Hippocampal formation (tissue), 2 donors: ENCODE data around the gene TMEM161A.
"Not testable (repeated sequence)": the region's sequence is repeated elsewhere in the genome, so short reads cannot be mapped to it uniquely, and the experiment has no call there.

Experiments used
- DNase-seq, 2 donors: peaks; one replicate each; lab custom pipeline; 2025; lab: John Stamatoyannopoulos, UW

TMEM161A gene

DNA sequence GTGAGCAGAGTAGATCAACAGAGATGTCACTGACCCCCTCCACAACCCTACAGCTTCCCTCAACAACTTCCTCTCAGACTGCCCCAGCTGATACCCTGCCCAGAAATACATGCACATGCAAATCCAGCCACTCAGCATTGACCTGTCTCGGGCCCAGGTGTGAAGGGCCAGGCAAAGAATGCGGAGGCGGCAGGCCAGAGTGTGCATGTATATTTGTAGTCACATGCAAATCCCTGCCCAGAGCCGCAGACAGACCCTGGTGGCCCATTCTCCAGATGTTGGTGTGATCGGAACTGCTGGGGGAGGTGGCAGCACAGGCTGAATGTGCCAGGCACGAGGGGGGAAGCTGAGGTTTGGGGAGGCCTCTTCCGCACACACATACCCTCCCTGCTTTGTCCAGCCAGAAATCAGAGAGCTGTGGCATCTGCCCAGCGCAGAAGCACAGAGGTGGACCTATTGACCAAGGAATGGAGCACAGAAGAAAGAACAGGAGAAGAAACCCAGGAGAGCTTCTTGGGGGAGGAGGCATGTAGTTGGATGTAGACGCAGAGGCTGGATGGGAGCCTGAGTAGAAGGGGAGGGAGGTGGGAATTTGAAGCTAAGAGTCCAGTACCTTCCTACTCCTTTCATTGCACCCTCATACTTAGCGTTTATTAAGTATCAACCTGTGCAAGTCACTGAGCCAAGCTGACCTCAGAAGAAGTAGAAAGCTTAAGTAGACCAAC, 17.4 kb upstream of the TMEM161A start:
- DNase-seq, result no peak

DNA sequence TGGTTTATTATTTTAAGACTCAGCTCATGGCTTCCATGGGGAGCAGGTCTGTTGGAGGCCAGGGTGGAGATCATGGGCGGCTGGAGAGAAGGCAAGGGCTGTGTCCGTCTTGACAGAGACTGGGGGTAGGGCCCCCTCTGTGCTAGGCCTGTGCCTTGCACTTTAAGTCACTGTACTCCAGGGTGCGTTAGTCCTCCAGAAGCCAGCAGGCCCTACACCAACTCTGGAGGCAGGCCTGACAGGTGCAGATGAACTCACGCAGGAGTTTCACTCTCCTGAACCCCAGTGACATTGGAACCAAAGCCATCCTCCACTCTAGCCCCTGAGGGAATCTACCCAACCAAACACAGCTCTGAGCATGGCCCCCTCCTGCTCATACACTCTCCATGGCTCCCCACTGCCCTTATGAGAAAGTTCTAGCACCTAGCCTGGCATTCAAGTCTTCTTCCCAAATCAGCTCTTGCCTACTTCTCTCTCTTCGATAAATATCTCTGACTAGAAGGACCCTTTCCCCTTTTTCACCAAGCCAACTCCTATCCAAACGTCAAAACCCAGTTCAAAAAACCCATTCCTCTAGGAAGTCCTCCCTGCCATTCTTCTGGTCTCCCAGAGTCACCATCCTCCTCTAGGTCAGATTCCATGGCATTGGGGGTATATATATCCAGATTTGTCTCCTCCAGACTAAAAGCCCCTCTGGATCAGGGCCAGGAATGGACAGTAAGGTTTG, 16.7 kb upstream of the TMEM161A start:
- DNase-seq, result no peak

DNA sequence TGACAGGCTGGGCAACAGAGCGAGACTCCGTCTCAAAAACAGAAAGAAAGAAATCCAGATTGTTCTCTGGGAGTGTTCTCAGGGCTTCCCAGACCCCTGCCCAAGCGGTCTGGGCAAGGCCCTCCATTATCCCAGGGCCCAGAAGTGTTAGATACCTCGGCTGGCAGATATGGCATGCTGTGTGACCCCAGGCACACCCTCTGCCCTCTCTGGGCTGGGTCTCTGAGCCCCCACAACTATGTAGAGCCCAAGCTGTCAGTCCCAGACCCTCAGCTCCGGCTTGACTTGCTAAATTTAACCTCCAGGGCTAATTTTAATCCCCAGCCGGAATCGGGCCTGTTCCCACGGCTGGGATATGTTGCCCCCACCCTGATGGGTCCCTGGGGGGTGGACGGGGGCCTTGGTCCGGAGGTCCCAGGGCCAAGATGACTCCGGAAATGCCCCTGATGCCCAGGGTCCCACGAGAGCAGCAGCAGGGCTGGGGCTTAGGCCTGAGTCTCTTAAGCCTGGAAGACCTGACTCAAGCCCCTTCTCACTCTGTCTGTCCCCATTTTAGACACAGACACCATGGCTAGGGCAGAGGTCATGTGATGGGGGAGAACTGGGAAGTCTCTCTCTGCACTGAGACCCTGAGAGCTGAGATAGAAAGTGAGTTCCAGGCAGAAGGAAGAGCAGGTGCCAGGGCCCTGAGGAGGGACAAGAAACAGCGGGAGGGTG, 14.5 kb upstream of the TMEM161A start:
- DNase-seq, result no peak

DNA sequence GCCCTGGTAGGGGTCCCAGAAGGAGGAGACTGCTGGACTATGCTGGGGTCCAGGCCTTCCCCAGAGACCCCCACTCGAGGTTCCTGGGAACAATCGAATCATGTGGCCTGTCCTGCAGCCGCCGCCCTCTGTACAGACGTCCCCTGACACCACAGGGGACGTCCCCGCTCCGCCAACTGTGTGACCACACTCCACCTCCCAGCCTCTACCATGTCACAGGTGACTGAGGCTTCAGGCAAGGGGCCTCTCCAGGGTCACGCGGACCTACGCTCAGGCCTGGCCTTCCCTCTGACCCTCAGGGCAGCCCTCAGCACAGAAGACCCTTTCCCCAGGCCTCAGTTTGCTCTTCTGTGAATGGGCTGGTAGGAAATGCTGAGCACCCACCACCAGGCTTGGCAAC, 13.1 kb upstream of the TMEM161A start:
- DNase-seq, result no peak

DNA sequence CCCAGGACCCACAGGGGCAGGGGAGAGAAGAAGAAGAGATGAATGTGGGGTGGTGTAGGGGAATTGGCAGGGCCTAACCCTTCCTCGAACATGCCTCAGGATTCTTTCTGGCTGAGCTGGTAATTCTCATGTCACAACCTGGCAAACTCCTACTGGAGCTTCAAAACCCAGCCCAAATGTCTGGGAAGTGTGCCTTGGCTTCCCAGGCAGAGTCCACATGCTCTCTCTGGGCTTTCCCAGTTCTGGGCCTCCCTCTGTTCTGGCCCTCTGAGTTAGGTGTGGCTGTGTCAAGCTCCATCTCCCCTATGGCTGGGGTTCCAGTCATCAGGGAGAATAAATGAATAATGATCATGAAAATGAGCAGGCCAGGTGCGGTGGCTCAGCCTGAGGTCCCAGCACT, 11.2 kb upstream of the TMEM161A start:
- DNase-seq, result no peak

DNA sequence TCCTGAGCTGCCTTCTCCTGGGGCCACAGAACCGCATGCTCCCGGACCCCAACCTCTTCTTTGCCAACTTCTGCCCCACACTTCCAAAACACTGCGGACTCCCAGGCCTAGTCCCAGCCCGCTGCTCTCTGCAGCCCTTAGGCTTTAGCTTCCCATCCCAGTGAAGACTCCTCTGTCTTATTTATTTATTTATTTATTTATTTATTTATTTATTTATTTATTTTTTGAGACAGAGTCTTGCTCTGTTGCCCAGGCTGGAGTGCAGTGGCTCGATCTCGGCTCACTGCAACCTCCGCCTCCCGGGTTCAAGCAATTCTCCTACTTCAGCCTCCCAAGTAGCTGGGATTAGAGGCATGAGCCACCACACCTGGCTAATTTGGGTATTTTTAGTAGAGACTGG, 10.2 kb upstream of the TMEM161A start:
- not testable (repeated sequence) for DNase-seq

DNA sequence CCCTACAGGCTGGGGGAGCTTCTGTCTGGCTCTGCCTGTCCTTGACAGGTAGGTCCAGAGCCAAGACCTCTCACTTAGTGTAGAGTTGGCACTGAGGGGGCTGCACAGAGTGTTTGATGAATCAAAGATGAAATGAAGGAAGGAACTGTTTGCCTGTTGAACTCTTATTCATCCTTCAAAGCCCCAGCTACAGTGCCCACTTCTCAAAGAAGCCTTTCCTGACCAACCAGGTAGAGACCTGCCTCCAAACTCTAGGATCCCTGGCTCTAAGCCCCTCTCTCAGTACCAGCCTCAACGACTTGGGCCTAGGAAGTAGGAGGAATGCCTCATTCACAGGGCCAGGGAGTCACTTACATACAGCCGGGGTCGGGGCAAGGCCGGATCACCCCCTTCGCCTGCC, 9.1 kb upstream of the TMEM161A start:
- DNase-seq, result no peak

DNA sequence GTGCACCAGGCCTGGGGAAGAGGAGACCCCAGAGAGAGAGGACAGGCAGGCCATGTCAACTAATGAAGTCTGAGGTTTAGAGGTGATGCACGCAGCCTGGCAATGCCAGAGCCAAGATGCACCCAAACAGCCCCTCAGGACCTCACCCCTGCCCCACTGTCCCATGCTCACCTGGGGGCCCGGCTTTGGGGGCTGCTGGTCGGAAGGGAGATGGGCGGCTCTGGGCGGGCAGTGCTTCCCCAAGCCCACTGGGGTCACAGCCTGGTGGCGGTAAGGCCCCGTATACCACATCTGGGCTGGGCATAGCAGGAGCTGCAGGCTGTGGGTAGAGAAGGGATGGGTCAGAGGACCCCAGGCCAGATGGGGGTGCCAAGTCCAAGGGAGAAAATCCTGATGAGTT, 8.6 kb upstream of the TMEM161A start:
- DNase-seq, result no peak

DNA sequence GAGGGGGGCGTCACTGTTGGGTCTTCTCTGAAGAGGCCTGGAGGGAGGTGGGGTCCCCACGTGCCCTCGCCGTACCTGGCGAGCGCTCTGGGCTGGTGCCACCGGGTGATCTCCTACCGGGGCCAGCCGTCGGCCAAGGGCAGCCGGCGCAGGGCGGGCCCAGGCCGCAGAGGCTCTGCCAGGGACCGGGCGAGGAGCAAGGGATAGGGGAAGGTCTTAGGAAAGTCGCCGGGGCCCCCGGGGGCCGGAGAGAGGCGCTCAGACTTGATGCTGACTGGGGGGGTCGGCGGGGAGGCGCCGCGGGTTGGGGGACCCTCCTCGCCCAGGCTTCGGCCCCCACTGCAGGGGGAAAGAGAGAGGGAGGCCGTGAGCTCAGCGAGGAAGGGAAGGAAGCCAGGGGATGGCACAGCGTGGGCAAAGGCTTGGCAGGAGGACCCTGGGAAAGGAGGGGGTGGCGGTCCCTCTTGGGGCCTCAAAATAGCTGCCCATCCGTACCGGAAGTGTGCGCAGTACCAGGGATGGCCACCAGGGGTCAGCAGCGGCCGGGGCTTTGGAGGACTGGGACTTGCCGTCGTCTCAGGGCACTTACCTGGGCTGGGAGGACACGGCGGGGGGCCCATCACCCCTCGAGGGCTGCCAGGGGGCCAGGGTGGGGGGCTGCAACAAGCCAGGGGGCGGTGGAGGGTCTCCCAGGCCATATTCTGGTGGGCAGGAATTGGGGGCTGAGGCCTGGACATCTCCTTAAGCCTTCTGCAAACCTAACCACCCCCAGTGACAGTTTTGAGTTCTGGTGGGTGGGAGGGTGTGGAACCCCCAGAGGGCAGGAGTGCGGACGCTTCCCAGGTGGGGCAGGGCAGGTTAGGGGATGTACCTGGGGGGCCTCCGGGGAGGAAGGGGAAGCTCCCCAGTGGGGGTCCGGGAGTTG, 7.7 kb upstream of the TMEM161A start:
- peak; percentile 4 to 44 for DNase-seq

DNA sequence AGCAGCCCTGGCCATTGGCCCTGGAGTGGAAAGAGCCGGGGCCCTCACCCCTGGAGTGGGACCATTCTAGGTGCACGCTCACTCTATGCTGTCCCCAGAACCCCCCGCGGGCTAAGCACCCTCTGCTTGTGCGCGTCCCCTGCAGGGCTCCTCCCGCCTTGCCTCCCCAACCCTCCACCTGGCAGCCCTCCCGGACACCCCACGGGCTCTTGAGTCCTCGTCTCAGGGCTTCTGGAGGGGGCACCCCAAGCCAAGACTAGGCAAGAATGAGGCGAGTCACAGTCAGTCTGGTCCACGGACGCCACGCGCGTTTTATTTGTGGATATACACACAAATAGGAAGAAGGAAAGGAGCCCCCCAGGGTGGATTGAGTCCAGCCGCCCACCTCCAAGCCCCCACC, 7.0 kb upstream of the TMEM161A start:
- no peak for DNase-seq

DNA sequence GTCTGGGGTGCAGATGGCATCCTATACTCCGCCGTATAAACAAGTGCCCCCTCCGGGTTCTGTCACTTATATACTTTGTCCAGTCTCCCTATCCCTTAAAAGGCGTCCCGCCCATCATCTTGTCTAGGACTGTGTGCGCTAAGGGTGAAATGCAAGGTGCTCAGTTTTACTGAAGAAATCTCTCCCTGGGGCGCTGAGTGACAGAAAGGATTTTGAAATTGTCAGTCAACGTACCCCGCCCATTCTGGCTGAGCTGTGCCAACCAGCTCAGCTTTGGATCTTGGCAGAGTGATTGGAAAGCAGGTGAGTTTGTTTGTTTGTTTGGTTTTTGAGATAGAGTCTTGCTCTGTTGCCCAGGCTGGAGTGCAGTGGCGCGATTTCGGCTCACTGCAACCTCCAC, 4.1 kb upstream of the TMEM161A start:
- no peak for DNase-seq

DNA sequence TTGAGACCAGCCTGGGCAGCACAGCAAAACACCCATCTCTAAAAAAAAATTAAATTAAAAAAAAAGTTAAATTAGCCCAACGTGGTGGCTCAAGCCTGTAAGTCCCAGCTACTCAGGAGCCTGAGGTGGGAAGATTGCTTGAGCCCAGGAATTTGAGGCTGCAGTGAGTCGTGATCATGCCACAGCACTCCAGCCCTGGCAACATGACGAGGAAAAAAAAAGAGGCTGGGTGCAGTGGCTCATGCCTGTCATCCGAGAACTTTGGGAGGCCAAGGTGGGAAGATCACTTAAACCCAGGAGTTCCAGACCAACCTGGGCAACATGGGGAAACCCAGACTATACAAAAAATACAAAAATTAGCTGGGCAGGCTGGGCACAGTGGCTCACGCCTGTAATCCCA, 2.2 kb upstream of the TMEM161A start:
- DNase-seq, result no peak

DNA sequence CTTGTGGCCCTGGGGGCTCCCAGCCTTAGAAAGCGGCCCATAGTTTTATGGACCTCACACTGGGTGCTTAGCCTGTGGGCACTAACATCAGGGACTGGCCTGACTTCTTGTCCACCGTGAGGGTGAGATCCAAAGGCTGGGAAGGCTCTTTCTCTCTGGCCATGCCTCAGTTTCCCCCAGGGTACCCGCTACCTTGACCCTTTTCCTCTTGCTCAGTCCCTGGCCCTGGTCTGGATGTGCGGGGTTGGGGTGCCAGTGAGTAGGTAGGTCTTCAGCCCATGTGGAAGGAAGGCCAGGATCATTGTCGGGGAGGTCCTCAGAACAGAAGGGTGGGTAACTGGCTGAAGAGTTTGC, 1.6 kb upstream of the TMEM161A start:
- no peak for DNase-seq

DNA sequence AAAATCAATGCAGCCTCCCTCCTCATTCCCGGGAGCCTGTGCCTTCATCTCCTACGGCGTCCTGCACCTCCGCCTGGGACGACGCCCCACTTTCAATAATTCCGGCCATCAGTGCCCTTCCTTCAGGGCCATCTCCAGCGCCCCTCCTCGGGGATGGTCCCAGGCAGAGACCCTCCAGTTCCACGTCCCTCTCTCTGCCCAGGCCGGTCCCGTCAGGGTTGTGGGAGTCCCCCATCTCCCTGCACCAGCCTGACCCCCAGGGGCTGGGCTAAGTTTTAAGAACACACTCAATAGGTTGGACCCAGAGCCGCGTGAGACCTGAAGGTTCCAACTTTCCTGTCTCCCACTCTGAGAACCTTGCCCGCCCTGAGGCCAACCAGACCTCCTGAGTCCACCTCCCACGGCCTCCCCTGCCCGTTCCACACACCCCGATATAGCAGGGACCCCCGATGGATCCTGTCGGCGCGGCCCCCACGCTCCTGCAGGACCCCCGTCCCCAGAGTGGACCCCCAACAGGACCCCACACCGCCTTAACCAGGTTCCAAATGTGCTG, 646 bp downstream of the TMEM161A start:
- no peak for DNase-seq

DNA sequence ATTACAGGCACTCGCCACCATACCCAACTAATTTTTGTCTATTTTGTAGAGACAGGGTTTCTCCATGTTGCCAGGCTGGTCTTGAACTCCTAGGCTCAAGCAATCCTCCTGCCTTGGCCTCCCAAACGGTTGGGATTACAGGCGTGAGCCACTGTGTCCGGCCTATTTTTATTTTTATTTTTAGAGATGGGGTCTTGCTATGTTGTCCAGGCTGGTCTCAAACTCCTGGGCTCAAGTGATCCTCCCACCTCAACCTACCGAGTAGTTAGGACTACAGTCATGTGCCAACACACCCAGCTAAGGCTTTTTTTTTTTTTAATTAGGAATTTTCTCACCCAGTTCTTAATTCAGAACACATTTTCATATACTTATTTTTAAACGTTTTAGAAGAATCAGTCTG, 2.6 kb downstream of the TMEM161A start:
- DNase-seq, result not testable (repeated sequence)

DNA sequence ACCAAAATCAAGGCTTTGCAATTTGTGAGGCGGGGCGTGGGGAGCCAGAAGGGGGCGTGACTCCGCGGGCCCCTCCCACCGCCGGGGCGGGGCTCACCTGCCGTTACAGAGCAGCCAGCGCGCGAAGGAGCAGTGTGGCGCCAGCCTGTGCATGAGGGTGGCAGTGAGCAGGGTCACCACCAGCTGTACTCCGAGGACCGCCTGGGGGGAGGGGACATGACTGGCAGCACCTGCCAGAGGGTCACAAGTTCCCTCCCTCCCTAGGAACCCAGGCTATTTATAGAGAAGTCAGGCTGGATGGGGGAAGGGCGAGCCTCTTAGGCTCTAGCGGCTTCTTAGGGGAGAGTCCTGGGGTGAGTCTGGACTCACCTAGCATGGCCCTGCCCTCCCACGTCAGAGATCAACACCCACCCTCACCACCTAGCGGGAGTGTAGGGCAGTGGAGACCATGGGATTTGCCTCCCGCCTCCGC, 3.6 kb downstream of the TMEM161A start:
- DNase-seq, result no peak

DNA sequence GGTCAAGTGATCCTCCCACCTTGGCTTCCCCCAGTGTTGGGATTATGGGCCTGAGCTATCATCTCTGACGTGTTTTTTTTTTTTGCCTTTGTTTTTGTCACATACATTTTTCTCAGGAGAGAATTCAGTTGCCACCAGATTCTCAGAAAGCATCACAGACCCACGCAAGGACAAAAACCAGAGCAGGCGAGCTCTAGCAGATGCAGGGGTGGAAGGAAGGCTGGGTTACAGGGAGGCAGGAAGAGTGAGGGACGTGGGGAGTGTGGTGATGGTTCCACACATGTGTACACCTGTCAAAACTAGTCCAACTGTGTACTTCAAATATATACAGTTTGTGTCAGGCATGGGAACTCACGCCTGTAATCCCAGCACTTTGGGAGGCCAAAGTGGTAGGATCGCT, 4.3 kb downstream of the TMEM161A start:
- DNase-seq, result no peak

DNA sequence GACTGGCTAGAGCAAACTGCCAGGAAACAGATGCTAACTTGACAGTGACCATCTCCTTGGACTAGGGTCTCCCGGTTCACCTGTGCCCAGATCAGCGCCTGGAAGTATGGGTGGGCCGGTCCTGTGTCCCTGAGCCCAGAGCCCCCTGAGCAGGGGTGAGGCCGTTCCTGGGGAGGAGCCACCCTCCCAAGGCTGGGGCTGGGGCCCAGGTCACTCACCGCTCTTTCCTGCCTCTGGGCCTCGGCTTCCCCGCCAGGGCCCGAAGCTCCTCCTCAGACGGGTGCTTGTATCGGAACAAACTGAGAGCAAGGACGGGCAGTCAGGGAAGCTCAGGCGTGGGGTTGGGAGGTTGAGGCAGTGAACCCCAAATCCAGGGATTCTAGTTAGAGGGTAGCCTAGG, 5.4 kb downstream of the TMEM161A start:
- no peak for DNase-seq

DNA sequence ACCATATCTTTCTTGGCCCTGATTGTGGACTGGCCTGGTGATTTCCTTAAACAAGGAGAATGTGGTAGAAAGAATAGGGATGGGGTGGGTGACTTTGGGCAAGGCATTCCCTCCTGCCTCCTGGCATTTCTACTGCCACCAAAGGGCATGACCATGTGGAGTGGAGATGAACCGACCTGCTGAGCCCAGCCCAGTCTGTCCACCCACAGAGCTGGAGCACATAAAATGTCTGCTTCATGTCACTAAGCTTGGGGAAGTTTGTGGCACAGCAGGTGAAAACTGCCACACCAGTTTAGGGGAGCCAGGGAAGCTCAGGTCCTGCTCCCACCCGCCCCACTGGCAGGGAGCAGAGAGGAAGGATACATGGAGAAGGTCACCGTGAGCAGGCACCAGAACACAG, 6.3 kb downstream of the TMEM161A start:
- DNase-seq, result no peak

DNA sequence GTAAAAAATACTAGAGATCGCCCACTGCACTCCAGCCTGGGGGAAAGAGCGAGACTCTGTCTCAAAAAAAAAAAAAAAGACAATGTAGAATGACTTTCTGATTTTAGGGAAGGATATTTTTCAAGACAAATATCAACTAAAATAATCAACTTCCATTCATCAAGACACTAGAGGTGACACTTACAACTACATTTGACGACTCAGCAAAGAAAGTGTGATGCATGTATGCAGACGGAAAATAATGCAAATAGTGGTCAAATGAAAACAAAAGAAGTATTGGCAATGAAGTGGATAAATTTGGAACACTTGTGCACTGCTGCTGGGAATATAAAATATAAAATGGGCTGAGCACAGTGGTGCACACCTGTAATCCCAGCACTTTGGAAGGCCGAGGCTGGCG, 12.2 kb downstream of the TMEM161A start:
- DNase-seq, result no peak

DNA sequence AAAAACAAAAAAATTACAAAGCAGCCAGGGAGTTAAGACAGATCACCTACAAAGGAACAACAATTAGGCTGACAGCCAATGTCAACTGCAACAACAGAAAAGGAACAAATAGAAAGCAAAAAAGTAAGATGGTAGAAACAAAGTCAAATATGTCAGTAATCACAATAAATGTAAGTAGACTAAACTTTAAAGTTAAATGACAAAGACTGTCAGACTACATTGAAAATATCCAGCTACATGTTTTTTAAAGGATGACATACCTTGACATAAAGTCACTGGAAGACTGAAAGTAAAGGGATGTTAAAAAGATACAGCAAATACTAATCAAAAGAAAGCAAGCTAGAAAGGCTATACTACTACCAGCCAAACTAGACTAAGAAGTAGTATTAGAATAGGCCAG, 14.9 kb downstream of the TMEM161A start:
- DNase-seq, result no peak

DNA sequence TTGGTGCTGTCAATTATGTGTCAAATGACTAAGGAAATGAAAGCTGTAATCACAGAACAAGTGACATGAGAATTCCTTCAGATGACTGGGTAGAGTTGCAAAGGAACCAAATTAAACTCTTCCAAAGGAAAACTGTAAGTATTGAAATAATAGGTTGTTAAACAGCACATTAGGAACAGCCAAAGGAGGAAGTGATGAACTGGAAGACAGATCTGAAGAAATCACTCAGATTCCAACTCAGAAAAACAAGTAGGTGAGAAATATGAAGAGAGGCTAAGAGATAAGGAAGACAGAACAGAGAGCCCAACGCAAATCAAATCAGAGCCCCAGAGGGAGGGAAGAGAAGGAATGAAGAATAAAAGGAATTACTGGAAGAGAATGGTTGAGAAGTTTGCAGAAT, 15.4 kb downstream of the TMEM161A start:
- DNase-seq, result no peak
